Endothelial cell of umbilical vein (primary cell): ENCODE measurements around the gene MAP4K4. TPM values are rescaled to one million over a fixed set of nuclear protein-coding genes. Genes with fewer than 3 reads are reported as not detected.

Experiments
- BruUV-seq: library from RNA; stranded (reverse); fragments of 400-500 nt; replicated peaks from 2 replicates; lab custom pipeline; 2021; lab: Mats Ljungman, UMichigan
- CTCF ChIA-PET: fragments of 300-600, 350-600 bp; sonication (Branson Sonifier 250); formaldehyde crosslinking; loops from one replicate; lab custom pipeline; 2021; ENCODE audit warnings: antibody characterized with exemption, inconsistent platforms; lab: Charles Lee
- POLR2A ChIA-PET: fragments of 300-600, 350-600 bp; sonication (Branson Sonifier 250); formaldehyde crosslinking; loops from one replicate; lab custom pipeline; 2021; ENCODE audit warnings: antibody characterized with exemption, inconsistent platforms; lab: Charles Lee
- DNase-seq: peaks from one replicate; pipeline ENCODE4 v3.0.0-alpha.2; 2011; ENCODE audit warnings: low read depth, low spot score
- FAIRE-seq: peaks from 2 replicates; lab custom pipeline; 2011; peaks lifted over from hg19 to GRCh38; lab: Jason Lieb, UNC
- H2AFZ ChIP-seq: 2 replicates; pipeline ENCODE4 v1.6.0; 2012; ENCODE audit warnings: low read depth, low read length, control low read depth, inconsistent platforms
- H3K27ac ChIP-seq: 2 replicates; pipeline ENCODE4 v1.5.1; 2011; ENCODE audit warnings: low read depth, mild to moderate bottlenecking, control low read depth, low read length, moderate library complexity; ENCODE audit not compliant: insufficient read depth
- H3K27me3 ChIP-seq, 2 experiments: 2 replicates each; pipeline versions ENCODE4 v1.6.0 to v1.6.1; 2011; ENCODE audit warnings: low read length in 2 of 2, mixed read lengths in 1 of 2; ENCODE audit not compliant: control insufficient read depth in 2 of 2, insufficient read depth in 2 of 2
- H3K36me3 ChIP-seq, 2 experiments: 2 replicates in 1 of 2; 3 replicates in 1 of 2; pipeline ENCODE4 v1.5.1; 2011; ENCODE audit warnings: low read length in 2 of 2, mild to moderate bottlenecking in 1 of 2, moderate library complexity in 1 of 2; ENCODE audit not compliant: control insufficient read depth in 2 of 2, insufficient read depth in 2 of 2; ENCODE audit errors: extremely low read depth in 1 of 2
- H3K4me1 ChIP-seq: 3 replicates; pipeline ENCODE4 v1.5.1; 2011; ENCODE audit warnings: mild to moderate bottlenecking, low read length; ENCODE audit not compliant: control insufficient read depth, insufficient read depth; ENCODE audit errors: extremely low read depth
- H3K4me2 ChIP-seq: 2 replicates; pipeline ENCODE4 v1.6.1; 2011; ENCODE audit warnings: low read length, control low read depth, mixed read lengths; ENCODE audit not compliant: insufficient read depth
- H3K4me3 ChIP-seq, 3 experiments: fragments of 200-600 bp in 1 of 3; sonication (generic), shearing (Covaris generic) in 1 of 3; replicated peaks in 1 of 3; 2 replicates each; pipeline ENCODE4 v1.5.1; 2011 to 2016; ENCODE audit warnings: control low read depth in 3 of 3, low read length in 3 of 3, mild to moderate bottlenecking in 2 of 3, inconsistent platforms in 1 of 3, low read depth in 1 of 3, moderate library complexity in 1 of 3; ENCODE audit not compliant: insufficient read depth in 1 of 3
- H3K79me2 ChIP-seq: 2 replicates; pipeline ENCODE4 v1.6.0; 2012; ENCODE audit warnings: low read length, inconsistent platforms; ENCODE audit not compliant: control insufficient read depth, insufficient read depth
- H3K9ac ChIP-seq: replicated peaks from 2 replicates; pipeline ENCODE3; 2011; ENCODE audit warnings: low read length, control low read depth; ENCODE audit not compliant: insufficient read depth; ENCODE audit errors: extremely low read depth
- H3K9me1 ChIP-seq: replicated peaks from 3 replicates; pipeline ENCODE4 v1.6.0; 2011; ENCODE audit warnings: mild to moderate bottlenecking, low read length; ENCODE audit not compliant: control insufficient read depth, insufficient read depth; ENCODE audit errors: extremely low read depth
- H3K9me3 ChIP-seq: replicated peaks from 2 replicates; pipeline ENCODE4 v1.5.1; 2012; ENCODE audit warnings: low read length, inconsistent platforms; ENCODE audit not compliant: control insufficient read depth, insufficient read depth
- H4K20me1 ChIP-seq: replicated peaks from 2 replicates; pipeline ENCODE3; 2011; ENCODE audit warnings: mild to moderate bottlenecking, low read length; ENCODE audit not compliant: control insufficient read depth, insufficient read depth; ENCODE audit errors: extremely low read depth
- CTCF ChIP-seq, 2 donors: IDR thresholded peaks; 1 replicate in 1 of 2; 2 replicates in 1 of 2; pipeline ENCODE4 v1.5.1; 2011; ENCODE audit warnings: low read length in 2 of 2, mild to moderate bottlenecking in 2 of 2, moderate library complexity in 2 of 2, control low read depth in 1 of 2, inconsistent platforms in 1 of 2, low read depth in 1 of 2; ENCODE audit not compliant: insufficient read depth in 1 of 2; ENCODE audit errors: extremely low read depth in 1 of 2
- EZH2 ChIP-seq: IDR thresholded peaks from 2 replicates; pipeline ENCODE4 v1.6.1; 2012; ENCODE audit warnings: borderline replicate concordance, low read depth, mild to moderate bottlenecking, moderate library complexity, low read length, inconsistent platforms; ENCODE audit not compliant: severe bottlenecking
- FOS ChIP-seq: IDR thresholded peaks from 2 replicates; pipeline ENCODE4 v1.6.1; 2011; ENCODE audit warnings: mild to moderate bottlenecking, low read length, moderate library complexity, borderline replicate concordance; ENCODE audit not compliant: insufficient read depth
- GATA2 ChIP-seq: IDR thresholded peaks from 2 replicates; pipeline ENCODE4 v1.7.0; 2011; ENCODE audit warnings: low read depth, mild to moderate bottlenecking, moderate library complexity, mixed read lengths, low read length; ENCODE audit not compliant: insufficient read length, insufficient read depth
- JUN ChIP-seq: IDR thresholded peaks from 2 replicates; pipeline ENCODE4 v1.6.1; 2011; ENCODE audit warnings: borderline replicate concordance, low read depth; ENCODE audit not compliant: insufficient read length, insufficient read depth
- MAX ChIP-seq: IDR thresholded peaks from 2 replicates; pipeline ENCODE4 v1.6.1; 2011; ENCODE audit not compliant: insufficient read depth, insufficient read length
- MYC ChIP-seq: IDR thresholded peaks from one replicate; pipeline ENCODE4 v1.6.1; 2011; ENCODE audit warnings: mild to moderate bottlenecking, low read depth, low read length
- POLR2A ChIP-seq: IDR thresholded peaks from 2 replicates; pipeline ENCODE4 v1.6.1; 2012; ENCODE audit warnings: low read depth, mild to moderate bottlenecking, control low read depth, low read length
- POLR2AphosphoS5 ChIP-seq: IDR thresholded peaks from 2 replicates; pipeline ENCODE4 v1.6.1; 2012; ENCODE audit warnings: low read depth, mild to moderate bottlenecking, control low read depth, low read length, moderate library complexity; ENCODE audit not compliant: insufficient read depth
- dilution Hi-C: fragments of 300-500 bp; cut with MboI; formaldehyde crosslinking; loops from one replicate; pipeline ENCODE4 v1.15.0; 2019; ENCODE audit warnings: low sequenced_read_pairs; ENCODE audit not compliant: extremely low pct_ligation_motif_present
- intact Hi-C: fragments of 100-400 bp; cut with micrococcal nuclease; formaldehyde crosslinking; loops from one replicate; pipeline ENCODE4 v1.10.0; 2022
- polyA plus RNA-seq, 4 experiments: library from polyadenylated mRNA; depleted of rRNA in 3 of 4; stranded (reverse) in 3 of 4; unstranded in 1 of 4; fragments of >200 nt; gene quantifications; 2 replicates each; pipeline versions ENCODE4 v1.2.1 to v1.2.3, GENCODE V29; 2011 to 2012; ENCODE audit warnings: missing spikeins in 1 of 4
- total RNA-seq: library from RNA; stranded (reverse); gene quantifications from 2 replicates; pipeline ENCODE4 v1.2.3, GENCODE V29; 2021

MAP4K4 gene
- total and polyA plus RNA-seq, 2 donors (not counting 3 experiments of a cell fraction or from before 2014, with no cell fraction given) = 79.4 to 269 TPM

GRCh38 chr2:101892377-101892776, 194.9 kb downstream of the MAP4K4 start:
- H3K4me2 ChIP-seq = no peak overlapping the region
- POLR2A ChIA-PET = no interaction called here
- H3K9me3 ChIP-seq = no peaks in the 10 kb centered on the region
- CTCF ChIA-PET = interaction anchor here (2.0 kb wide), 1 partner anchor 8 kb away, joined by 8 read pairs; no protein-coding TSS in a partner anchor
- no peak overlapping the region for H3K4me3 ChIP-seq
- H3K27ac ChIP-seq = no peak overlapping the region
- H3K4me1 ChIP-seq = no peaks in the 10 kb centered on the region
- no peaks in the 10 kb centered on the region for H4K20me1 ChIP-seq
- TF ChIP-seq MYC (no peak), FOS (no peak), GATA2 (no peak), POLR2AphosphoS5 (no peak), JUN (no peak), MAX (no peak), POLR2A (no peak), EZH2 (no peak), CTCF (IDR thresholded peaks at IDR 0.05; ENCODE audit: extremely low read depth in 1 of 2, insufficient read depth in 1 of 2, low read depth in 1 of 2, low read length in 2 of 2) (no peak)
- peaks cover 20 to 26% of the 10 kb centered on the region in 2 experiments for H3K36me3 ChIP-seq
- no peak overlapping the region for H2AFZ ChIP-seq
- intact Hi-C loops = no loop called here
- no peaks in the 10 kb centered on the region for H3K27me3 ChIP-seq
- DNase-seq (no peak), FAIRE-seq (no peak)
- dilution Hi-C loops = no loop called here
- no peak overlapping the region for H3K9ac ChIP-seq
- H3K9me1 ChIP-seq = no peaks in the 10 kb centered on the region
- H3K79me2 ChIP-seq = peaks cover 2% of the 10 kb centered on the region
- no TSS peak for BruUV-seq
